Thyroid gland (tissue), 4 donors: ENCODE data around the gene DPEP1. TPM values are rescaled to one million over a fixed set of nuclear protein-coding genes. Genes with fewer than 3 reads are reported as not detected.

ENCODE experiments used
- DNase-seq, 2 donors: peaks; one replicate each; pipeline ENCODE4 v3.0.0-alpha.2; 2019
- H3K27ac ChIP-seq, 3 donors: fragments of 200-600 bp; sonication (generic); 1 replicate in 2 of 3; 2 replicates in 1 of 3; pipeline ENCODE4 v1.5.1; 2016 to 2019; ENCODE audit warnings: mild to moderate bottlenecking in 1 of 3, moderate library complexity in 1 of 3
- H3K27me3 ChIP-seq: fragments of 200-600 bp; sonication (generic); one replicate; pipeline ENCODE4 v1.5.1; 2019
- H3K36me3 ChIP-seq, 2 donors: fragments of 200-600 bp; sonication (generic); one replicate each; pipeline ENCODE4 v1.5.1; 2016 to 2019
- H3K4me1 ChIP-seq, 2 donors: fragments of 200-600 bp; sonication (generic); one replicate each; pipeline ENCODE4 v1.5.1; 2017 to 2019
- H3K4me3 ChIP-seq, 3 donors: fragments of 200-600 bp; sonication (generic); replicated peaks in 1 of 3; 1 replicate in 2 of 3; 2 replicates in 1 of 3; pipeline ENCODE4 v1.5.1; 2016; ENCODE audit warnings: mild to moderate bottlenecking in 1 of 3
- H3K9me3 ChIP-seq: fragments of 200-600 bp; sonication (generic); one replicate; pipeline ENCODE4 v1.5.1; 2017
- POLR2A ChIP-seq, 2 donors: fragments of 450-650 bp; IDR thresholded peaks; one replicate each; pipeline ENCODE4 v1.6.1; 2017; ENCODE audit warnings: antibody characterized with exemption in 2 of 2, mild to moderate bottlenecking in 2 of 2, moderate library complexity in 1 of 2
- WGBS, 2 donors: methylation state at CpG; one replicate each; pipeline ENCODE4 v1.1.5; 2017; 5-methylcytosine and 5-hydroxymethylcytosine counted together
- intact Hi-C: fragments of 100-400 bp; cut with DNase I; formaldehyde crosslinking; loops from one replicate; pipeline ENCODE4 v1.15.1; 2023
- total RNA-seq, 4 donors: library from RNA; depleted of rRNA; stranded (reverse); fragments of >200 nt; gene quantifications; one replicate each; pipeline ENCODE4 v1.2.3, GENCODE V29; 2016
- TF ChIP-seq, protein P1 (sequence below), 6 experiments: fragments of 200-600 bp in 3 of 6; fragments of 450-650 bp in 3 of 6; sonication (generic) in 3 of 6; IDR thresholded peaks; one replicate each; pipeline ENCODE4 v1.5.1; 2016 to 2019; ENCODE audit warnings: antibody characterized with exemption in 6 of 6, mild to moderate bottlenecking in 2 of 6, inconsistent platforms in 1 of 6, moderate library complexity in 1 of 6

The DPEP1 gene
- total RNA-seq, 4 donors from 2014 or later, result 0.29 to 5.0 (median 1.3) TPM

DNA sequence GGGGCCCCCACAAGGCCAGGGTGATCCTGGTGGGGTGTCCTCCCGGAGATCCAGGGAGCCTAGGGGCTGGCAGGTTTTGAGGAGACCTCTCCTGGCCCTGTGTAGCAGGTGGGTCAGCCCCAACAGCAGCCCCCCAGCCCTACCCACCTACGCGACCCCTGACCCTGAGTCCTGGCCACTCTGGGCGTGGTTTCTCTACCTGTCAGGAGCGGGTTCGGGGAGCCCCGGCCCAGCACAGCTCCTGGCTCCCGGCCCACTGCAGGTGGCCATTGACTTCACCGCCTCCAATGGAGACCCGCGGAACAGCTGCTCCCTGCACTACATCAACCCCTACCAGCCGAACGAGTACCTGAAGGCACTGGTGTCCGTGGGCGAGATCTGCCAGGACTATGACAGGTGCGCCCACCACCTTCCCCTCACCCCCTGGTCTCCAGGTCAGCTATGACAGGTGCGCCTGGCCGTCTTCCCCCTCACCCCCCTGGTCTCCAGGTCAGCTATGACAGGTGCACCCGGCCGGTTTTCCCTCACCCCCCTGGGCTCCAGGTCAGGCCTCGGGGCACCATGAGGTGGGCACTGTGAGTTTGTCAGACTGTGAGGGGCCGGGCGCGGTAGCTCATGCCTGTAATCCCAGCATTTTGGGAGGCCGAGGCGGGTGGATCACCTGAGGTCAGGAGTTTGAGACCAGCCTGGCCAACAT, 24.9 kb upstream of the DPEP1 start:
- no peak overlapping the region for H3K4me3 ChIP-seq
- no peaks in the 10 kb centered on the region for H3K36me3 ChIP-seq
- no peaks in the 10 kb centered on the region for H3K9me3 ChIP-seq
- H3K4me1 ChIP-seq, result no peaks in the 10 kb centered on the region
- WGBS, 2 donors, result 95 to 100% methylated on average over 2 to 19 of the region's 26 CpGs
- no peaks in the 10 kb centered on the region for H3K27me3 ChIP-seq
- intact Hi-C loops, result no loop called here
- DNase-seq, result no peak
- H3K27ac ChIP-seq, result no peak overlapping the region
- TF ChIP-seq, protein P1, sequence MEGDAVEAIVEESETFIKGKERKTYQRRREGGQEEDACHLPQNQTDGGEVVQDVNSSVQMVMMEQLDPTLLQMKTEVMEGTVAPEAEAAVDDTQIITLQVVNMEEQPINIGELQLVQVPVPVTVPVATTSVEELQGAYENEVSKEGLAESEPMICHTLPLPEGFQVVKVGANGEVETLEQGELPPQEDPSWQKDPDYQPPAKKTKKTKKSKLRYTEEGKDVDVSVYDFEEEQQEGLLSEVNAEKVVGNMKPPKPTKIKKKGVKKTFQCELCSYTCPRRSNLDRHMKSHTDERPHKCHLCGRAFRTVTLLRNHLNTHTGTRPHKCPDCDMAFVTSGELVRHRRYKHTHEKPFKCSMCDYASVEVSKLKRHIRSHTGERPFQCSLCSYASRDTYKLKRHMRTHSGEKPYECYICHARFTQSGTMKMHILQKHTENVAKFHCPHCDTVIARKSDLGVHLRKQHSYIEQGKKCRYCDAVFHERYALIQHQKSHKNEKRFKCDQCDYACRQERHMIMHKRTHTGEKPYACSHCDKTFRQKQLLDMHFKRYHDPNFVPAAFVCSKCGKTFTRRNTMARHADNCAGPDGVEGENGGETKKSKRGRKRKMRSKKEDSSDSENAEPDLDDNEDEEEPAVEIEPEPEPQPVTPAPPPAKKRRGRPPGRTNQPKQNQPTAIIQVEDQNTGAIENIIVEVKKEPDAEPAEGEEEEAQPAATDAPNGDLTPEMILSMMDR (IDR thresholded peaks at IDR 0.05), result no peak
- TF ChIP-seq POLR2A (IDR thresholded peaks at IDR 0.05), result no peak

DNA sequence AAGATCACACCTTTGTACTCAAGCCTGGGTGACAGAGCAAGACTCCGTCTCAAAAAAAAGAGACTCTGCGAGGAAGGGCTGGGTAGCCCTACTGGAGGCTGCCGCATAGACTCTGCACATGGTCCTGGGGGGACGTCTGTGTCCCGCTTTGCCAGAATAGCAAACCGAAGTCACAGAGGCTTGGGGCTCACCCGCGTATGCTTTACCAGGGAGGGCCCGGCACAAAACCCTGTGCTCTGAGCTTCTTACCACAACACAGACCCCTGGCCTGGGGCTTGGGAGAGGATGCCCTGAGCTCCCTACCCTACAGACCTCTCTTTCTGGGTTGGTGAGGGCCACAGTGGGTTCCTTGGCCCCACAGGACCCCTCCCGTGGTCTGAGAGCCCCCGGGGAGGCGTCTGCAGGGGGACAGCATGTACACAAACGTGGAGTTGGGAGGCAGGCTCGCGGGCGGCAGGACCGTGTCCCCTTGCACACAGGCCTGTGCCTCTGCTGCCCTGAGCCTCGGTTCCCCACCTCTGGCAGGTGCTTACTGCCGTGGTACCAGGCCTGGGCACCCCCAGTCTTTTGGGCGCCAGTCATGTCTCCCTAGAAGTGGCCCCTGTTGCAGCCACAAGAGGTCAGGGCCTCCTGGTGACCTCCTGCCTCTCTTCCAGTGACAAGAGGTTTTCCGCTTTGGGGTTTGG, 24.1 kb upstream of the DPEP1 start:
- no peaks in the 10 kb centered on the region for H3K27me3 ChIP-seq
- H3K27ac ChIP-seq, result no peak overlapping the region
- H3K4me3 ChIP-seq, result no peak overlapping the region
- no peaks in the 10 kb centered on the region for H3K9me3 ChIP-seq
- H3K4me1 ChIP-seq, result no peaks in the 10 kb centered on the region
- no peaks in the 10 kb centered on the region for H3K36me3 ChIP-seq
- intact Hi-C loops, result no loop called here
- DNase-seq, result no peak
- TF ChIP-seq, protein P1 (IDR thresholded peaks at IDR 0.05), result no peak
- TF ChIP-seq POLR2A (IDR thresholded peaks at IDR 0.05), result no peak
- WGBS, 2 donors, result 80 to 90% methylated on average over 10 to 15 of the region's 21 CpGs

DNA sequence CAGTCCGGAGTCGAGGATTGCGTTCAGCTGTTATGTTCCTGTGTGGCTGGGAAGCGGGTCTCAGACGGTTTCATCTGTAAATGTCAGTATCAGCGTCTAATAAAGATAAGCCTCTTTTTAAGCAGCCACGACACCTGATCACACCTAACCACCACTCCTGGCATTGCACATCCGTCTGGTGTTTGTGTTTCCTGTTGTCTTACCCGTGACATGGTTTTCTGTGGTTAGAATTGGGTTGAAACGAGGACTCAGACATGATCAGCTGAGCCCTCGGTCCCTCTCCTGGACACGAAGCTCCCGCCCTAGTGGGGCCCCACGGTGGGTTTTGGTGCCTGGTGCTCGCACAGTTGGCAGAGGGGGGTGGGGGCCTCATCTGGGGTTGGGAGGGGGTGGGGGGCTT, 19.6 kb upstream of the DPEP1 start:
- Histone ChIP-seq H3K4me1 (no peaks in the 10 kb centered on the region), H3K9me3 (no peaks in the 10 kb centered on the region), H3K4me3 (no peak overlapping the region), H3K27me3 (no peaks in the 10 kb centered on the region), H3K27ac (no peak overlapping the region), H3K36me3 (no peaks in the 10 kb centered on the region)
- intact Hi-C loops, result no loop called here
- WGBS, 2 donors, result 87 to 89% methylated on average over 15 of the region's 15 CpGs
- no peak for DNase-seq
- TF ChIP-seq POLR2A (IDR thresholded peaks at IDR 0.05), result no peak
- TF ChIP-seq, protein P1 (IDR thresholded peaks at IDR 0.05), result no peak

DNA sequence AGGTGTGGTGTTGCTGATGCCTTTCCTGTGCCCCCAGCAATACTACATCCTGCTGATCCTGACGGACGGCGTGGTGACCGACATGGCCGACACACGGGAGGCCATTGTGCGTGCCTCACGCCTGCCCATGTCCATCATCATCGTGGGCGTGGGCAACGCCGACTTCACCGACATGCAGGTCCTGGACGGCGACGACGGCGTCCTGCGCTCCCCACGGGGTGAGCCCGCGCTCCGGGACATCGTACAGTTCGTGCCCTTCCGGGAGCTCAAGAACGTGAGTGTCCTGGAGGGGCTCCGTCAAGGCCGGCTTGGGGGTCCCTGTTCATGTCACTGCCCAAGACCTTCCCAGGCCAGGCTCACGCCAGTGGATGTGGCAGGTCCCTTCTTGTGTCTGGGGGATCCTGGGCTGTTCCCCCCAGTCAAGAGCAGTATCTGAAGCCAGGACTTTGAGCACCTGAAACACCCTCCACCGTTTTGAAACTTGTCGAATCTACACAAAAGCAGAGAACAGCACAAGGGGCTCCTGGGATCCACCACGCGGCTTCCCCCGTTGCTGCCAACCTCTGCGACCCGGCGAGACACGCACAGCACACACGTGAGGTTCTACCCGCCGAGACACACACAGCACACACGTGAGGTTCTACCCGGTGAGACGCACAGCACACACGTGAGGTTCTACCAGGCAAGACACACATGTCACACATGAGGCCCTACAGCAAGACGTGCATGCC, 17.9 kb upstream of the DPEP1 start:
- no peaks in the 10 kb centered on the region for H3K27me3 ChIP-seq
- no peaks in the 10 kb centered on the region for H3K9me3 ChIP-seq
- WGBS, 2 donors, result 91 to 92% methylated on average over 33 to 39 of the region's 47 CpGs
- no peak overlapping the region for H3K27ac ChIP-seq
- no peak overlapping the region for H3K4me3 ChIP-seq
- no peak for DNase-seq
- H3K36me3 ChIP-seq, result no peaks in the 10 kb centered on the region
- intact Hi-C loops, result no loop called here
- TF ChIP-seq, protein P1 (IDR thresholded peaks at IDR 0.05), result no peak
- TF ChIP-seq POLR2A (IDR thresholded peaks at IDR 0.05), result no peak
- H3K4me1 ChIP-seq, result no peaks in the 10 kb centered on the region
